H1 (cell line): ENCODE data around the gene LCE1E.

Experiments
- CTCF ChIP-seq, 3 experiments: IDR thresholded peaks; 1 replicate in 2 of 3; 2 replicates in 1 of 3; pipeline versions ENCODE4 v1.5.1 to v1.6.1; 2011; ENCODE audit warnings: low read length in 3 of 3, mild to moderate bottlenecking in 3 of 3, inconsistent platforms in 2 of 3, low read depth in 1 of 3, moderate library complexity in 1 of 3; ENCODE audit not compliant: insufficient read depth in 1 of 3; ENCODE audit errors: control extremely low read depth in 1 of 3
- E2F6 ChIP-seq: IDR thresholded peaks from 2 replicates; pipeline ENCODE4 v1.6.1; 2012; ENCODE audit warnings: inconsistent platforms
- NRF1 ChIP-seq: IDR thresholded peaks from 2 replicates; pipeline ENCODE4 v1.6.1; 2011; ENCODE audit warnings: mild to moderate bottlenecking, low read depth, low read length, improper control_type of control experiment
- POLR2A ChIP-seq, 2 experiments: IDR thresholded peaks; 1 replicate in 1 of 2; 2 replicates in 1 of 2; pipeline ENCODE4 v1.6.1; 2011; ENCODE audit warnings: low read depth in 2 of 2, low read length in 2 of 2, mild to moderate bottlenecking in 2 of 2; ENCODE audit errors: control extremely low read depth in 1 of 2
- TAF7 ChIP-seq: optimal IDR thresholded peaks from 2 replicates; pipeline ENCODE3; 2011; ENCODE audit warnings: low read depth, mild to moderate bottlenecking, inconsistent platforms, low read length, moderate library complexity, borderline replicate concordance

GRCh38 chr1:152737997-152738396 lies 48.1 kb upstream of the LCE1E start:
- TF ChIP-seq E2F6 (no peak), POLR2A (IDR thresholded peaks at IDR 0.05; ENCODE audit: control extremely low read depth in 1 of 2, low read depth in 2 of 2, low read length in 2 of 2) (no peak), CTCF (IDR thresholded peaks at IDR 0.05; ENCODE audit: control extremely low read depth in 1 of 3, insufficient read depth in 1 of 3, low read depth in 1 of 3, low read length in 3 of 3) (no peak), TAF7 (no peak), NRF1 (no peak)
